NK-92 (cell line): ENCODE results near the gene MRPS30.
"Not testable (repeated sequence)": the region's sequence is repeated elsewhere in the genome, so short reads cannot be mapped to it uniquely, and the experiment has no call there.

Experiments used
- DNase-seq: peaks from one replicate; lab custom pipeline; 2025; ENCODE audit not compliant: unreplicated experiment; lab: John Stamatoyannopoulos, UW

MRPS30 gene

DNA sequence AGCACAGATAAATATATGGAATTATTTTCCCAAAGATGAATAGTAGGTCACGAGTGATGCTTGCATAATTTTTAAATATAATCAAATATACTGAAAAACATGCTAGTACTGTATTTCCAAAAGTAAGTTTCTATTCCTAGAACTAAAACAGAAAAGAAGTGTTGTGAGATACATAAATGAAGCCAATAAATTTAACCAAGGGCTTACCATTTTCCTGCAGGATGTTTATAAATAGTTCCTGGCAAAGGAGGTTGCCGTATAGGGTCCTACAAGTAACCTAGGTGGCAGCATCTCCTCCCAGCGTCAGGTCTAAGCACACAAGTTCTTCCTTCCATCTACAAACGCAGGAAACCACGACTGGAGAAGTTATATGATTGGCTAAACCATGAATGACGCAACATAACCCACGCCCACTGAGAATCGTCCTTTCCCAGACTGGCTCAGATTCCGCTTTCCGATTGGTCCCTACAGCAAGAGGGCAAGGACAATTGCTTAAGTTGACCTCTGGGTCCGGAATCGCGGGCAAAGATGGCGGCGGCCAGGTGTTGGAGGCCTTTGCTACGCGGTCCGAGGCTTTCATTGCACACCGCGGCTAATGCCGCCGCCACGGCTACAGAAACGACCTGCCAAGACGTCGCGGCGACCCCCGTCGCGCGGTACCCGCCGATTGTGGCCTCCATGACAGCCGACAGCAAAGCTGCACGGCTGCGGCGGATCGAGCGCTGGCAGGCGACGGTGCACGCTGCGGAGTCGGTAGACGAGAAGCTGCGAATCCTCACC is at the start of gene MRPS30:
Gene MRPS30, plus strand, starts transcription at position 513 of the 780 bp plus-strand sequence. Its CDS starts 16 bp downstream, at position 529.
- peak; percentile 43 for DNase-seq

- no peak for DNase-seq
These were observed 39.4 kb upstream of the MRPS30 start for GRCh38 chr5:44769200-44769876.

DNA sequence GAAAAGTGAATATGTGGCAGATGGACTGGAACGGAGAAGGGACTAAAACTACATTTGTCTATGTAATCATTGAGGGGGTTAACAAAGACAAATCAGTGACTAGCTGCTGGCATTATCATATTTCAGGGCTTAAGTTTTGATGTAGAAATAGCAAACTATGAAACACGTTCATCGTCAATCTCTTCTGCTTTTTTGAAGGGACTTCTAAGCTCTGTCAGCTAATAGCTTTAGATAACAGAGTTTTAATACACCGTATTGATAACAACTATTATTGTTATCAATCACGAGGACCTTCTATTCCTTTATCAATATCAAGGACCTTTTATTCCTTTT is 38.9 kb upstream of the MRPS30 start:
- no peak for DNase-seq

DNA sequence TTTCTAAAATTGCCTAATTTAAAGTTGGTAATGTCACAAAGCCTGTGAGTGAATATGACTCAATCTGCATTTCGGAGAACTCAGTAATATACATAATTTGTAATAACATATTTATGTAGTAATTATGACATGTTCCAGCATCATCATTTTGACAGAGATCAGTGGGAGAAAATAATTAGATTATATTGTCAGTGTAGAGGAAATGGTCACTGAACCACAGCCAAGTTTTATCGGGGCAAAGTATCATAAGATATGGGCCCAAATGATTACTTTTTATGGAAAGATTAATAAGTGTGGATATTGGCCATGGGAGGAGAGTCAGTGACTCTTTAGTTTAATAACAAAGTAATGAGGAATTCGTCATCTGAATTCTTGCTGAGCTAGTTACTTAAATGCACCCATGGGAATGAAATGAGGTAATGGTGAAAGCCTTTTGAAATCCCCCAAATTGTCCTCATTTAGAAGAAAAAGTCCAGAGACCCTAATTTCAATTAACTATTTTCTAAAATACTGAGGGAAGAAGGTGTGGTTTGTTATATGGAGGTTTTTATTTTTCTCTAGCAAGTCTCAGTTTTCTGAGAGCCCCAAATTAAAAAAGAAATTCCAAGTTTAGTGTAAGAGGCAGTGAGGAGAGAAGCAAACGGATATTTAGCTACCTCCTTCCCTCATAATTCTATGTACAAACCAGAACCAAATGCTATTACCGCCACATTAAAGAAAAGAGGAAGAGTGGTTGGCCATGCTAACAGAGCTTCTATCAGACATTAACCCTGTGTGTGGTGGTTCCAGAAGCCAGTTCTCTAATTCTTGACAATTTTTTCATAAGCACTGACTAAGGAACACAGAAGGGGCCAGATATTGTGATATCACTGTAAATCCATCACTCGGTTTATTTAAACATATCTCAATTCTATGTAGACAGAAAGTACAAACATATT is 37.7 kb upstream of the MRPS30 start:
- no peak for DNase-seq

DNA sequence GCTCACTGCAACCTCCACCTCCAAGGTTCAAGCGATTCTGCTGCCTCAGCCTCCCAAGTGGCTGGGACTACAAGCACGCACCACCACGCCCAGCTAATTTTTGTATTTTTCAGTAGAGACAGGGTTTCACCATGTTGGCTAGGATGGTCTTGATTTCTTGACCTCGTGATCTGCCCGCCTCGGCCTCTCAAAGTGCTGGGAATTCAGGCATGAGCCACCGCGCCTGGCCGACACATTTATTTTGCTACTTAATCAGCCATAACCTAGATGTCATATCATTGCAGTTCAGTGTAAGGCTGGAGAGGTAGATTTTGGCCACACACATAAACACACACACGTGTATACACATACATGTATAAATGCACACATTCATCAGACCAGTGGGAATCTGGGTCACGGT is 36.4 kb upstream of the MRPS30 start:
- DNase-seq: not testable (repeated sequence)

- no peak for DNase-seq
These were observed 34.4 kb upstream of the MRPS30 start for GRCh38 chr5:44774279-44774880.

- no peak for DNase-seq
These were observed 29.6 kb upstream of the MRPS30 start for GRCh38 chr5:44779167-44779566.

GRCh38 chr5:44783634-44784315 is 25.0 kb upstream of the MRPS30 start:
- DNase-seq: no peak

- DNase-seq: no peak
These were observed 21.0 kb upstream of the MRPS30 start for GRCh38 chr5:44787731-44788130.

GRCh38 chr5:44789372-44789995 is 19.3 kb upstream of the MRPS30 start:
- not testable (repeated sequence) for DNase-seq

DNA sequence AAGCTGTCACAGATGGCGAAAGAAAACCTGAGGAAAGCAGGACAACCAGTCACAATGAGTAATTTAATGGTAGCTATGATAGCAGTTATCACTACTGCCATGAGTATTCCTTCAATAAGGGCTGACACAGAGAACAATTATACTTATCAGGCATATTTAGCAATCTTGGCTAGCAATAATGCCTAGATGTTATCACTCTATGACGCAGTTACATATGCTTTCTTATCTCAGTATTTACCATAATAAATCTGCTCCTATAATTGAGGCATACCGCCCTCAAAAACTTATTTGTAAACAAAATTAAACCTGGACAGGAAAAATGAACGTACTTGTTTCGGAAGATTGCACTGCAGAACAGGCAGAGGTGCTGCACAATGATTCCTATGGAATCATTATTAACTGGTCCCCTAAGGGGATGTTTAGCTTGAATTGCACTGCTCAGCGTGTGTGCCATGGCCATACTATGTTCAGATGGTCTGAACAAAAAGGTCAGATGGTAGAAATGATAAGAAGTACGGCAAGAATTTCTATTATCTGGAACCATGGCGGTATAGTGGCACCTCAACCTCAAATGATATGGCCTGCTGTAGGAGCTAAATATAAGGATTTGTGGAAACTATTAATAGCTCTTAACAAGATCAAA is 16.6 kb upstream of the MRPS30 start:
- not testable (repeated sequence) for DNase-seq

DNA sequence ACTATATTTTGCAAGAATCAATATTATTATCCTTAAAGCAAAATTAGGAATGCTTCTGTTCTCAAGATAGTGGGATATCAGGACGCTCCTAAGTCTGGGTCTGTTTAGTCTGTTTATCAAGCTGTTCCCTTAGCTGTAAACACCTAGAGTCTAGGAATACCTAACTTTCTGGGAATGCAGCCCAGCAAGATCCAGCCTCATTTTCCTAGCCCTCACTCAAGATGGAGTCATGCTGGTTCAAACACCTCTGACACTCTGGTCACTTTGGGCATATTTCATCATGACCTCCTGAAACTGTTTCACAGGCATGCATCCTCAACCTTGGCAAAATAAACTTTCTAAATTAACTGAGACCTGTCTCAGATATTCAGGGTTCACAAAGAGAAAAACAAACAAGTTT is 14.4 kb upstream of the MRPS30 start:
- no peak for DNase-seq

DNA sequence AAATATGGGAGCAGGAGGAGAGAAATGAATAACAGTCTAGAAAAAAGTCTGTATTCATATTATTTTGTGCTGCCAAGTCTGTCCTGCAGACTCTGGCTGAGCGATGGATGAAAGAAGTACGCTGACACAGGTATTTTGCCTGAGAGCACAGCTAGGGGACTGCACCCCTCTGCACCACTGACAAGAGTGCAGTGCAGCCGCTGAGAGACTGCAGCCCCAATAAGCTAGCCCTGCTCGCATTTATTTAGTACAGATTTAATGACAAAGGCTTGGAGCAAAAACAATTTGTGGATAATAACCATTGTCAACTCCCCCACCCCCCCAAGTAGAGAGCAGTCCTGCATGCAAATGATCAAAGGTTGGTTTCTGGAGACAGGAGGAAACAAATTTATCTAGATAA is 13.3 kb upstream of the MRPS30 start:
- DNase-seq: no peak

DNA sequence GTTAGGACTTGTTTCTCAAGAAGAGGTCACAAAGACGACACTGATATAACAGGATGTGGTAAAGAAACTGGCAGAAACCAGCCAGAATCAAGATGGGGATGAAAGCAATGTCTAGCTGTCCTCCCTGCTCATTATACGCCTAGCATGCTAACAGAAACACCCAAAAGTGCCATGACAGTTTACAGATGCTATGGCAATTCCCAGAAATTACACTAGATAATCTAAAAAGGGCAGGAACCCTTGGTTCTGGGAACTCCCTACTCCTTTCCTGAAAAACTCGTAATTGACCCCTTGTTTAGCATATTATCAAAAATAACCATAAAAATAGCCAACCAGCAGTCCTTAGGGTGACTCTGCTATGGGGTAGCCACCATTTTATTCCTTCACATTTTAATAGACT is 10.9 kb upstream of the MRPS30 start:
- DNase-seq: no peak

DNA sequence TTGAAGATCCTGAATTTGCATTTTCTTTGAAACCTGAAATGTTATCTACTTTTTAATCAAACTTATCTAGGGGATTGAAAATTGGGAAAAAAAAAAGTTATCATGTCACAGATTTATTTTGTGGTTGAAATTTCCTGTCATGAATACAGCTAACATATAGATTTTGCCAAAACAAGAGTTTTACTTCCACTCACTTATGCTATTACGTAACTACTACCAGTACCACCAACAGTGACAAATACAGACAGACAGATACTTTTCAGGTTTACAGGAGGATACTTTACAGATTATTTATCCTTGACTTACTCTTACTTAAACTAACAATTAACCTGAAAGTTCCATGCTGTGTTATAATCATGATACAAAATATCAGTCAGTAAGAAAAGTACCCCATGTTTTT is 6.8 kb upstream of the MRPS30 start:
- no peak for DNase-seq

- no peak for DNase-seq
These were observed 2.1 kb upstream of the MRPS30 start for GRCh38 chr5:44806608-44807007.

GRCh38 chr5:44807269-44807668 is 1.5 kb upstream of the MRPS30 start:
- no peak for DNase-seq

- DNase-seq: no peak
These were observed 638 bp downstream of the MRPS30 start for GRCh38 chr5:44809215-44809955.

GRCh38 chr5:44809956-44810420 is 1.2 kb downstream of the MRPS30 start:
- DNase-seq: no peak
